ENCODE measurements around the gene CALN1.
"Not testable (repeated sequence)": the region's sequence is repeated elsewhere in the genome, so short reads cannot be mapped to it uniquely, and the experiment has no call there.

CALN1 gene

DNA sequence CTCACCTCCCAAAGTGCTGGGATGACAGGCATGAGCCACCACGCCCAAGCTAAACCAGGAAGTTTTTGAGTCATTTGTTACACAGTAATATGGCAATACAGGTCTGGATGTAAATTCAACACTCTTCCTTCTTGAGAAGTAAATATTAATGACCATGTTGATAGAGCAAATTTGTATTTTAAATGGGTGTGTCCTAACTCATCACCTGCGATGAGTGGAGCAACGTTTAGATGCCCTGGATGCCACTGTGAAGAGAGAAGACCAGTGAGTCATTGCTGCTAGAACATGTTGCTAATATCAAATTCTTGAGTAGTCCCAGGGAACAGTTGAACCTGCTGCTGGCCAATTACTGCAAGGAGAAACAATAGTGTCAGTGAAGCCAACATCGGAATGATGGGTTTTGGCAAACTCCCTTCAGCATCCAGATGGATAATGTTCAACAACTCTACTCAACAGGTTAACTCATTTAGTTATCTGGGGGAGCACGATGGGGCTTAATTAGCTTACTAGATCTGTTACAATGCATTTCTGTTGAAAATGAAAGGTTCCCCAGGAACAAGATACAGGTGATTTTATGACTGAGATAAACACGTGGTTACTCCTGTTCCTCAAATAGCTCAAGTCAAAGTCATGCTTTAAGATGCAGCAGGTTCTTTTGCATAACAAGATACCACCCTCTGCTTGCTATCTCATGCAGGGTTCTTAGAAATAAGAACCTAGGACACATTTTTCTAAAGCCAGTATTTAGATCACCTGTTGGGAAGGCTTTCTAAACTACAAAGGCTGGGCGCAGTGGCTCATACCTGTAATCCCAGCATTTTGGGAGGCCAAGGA lies 146.8 kb downstream of the CALN1 start:
- no peak for DNase-seq

DNA sequence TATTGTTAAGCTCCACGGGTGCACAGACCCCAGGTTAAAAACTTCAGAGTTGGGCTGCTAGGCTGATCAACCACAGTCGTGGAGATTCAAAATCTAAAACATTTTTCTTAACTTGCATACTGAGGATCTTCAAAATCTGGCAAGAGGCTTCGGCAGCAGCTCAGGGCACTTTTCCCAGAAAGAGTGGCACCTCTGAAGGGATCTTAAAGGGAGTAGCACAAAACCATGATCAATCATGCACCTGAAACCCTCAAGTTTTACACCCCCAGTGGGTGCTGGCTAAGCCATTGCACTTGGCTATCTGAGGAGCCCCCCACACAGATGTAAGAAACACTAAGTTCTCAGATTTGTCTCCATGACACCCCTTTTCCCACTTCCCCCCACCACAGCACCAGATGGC lies 151.7 kb downstream of the CALN1 start:
- no peak for DNase-seq

DNA sequence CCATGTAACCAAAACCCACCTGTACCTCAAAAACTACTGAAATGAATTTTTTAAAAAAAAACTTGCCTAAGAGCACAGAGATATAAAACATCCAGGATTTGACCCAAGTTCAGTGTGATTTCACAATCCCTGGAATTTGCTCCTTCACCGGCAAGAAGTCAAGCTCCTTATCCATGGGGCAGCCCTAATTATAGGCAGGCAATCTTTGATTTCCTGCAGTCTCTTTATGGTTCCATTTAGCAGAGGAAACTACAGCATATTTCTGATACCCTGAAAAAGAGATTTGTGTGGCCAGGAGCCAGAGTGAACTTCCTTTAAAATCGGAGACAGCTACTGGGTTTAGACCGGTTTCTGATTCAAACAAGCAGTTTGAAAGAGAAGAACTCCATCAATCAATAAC lies 154.1 kb downstream of the CALN1 start:
- DNase-seq, result no peak

DNA sequence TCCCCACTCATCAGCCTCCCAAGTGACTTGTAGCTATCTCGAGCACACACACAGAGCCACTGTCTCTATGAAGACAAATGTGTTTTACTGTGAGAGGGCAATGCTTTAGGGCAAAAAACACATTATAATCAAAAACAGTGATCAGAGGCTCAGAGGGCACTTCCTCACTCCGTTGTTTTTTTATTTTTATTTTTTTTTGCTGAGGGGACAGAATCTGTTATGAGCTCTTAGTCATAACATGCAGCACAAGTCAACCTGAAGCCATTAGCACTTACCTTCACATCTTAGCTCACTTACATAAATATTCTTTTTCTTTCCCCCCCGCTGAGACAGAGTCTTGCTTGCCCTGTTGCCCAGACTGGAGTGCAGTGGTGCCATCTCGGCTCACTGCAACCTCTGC lies 157.7 kb downstream of the CALN1 start:
- no peak for DNase-seq

DNA sequence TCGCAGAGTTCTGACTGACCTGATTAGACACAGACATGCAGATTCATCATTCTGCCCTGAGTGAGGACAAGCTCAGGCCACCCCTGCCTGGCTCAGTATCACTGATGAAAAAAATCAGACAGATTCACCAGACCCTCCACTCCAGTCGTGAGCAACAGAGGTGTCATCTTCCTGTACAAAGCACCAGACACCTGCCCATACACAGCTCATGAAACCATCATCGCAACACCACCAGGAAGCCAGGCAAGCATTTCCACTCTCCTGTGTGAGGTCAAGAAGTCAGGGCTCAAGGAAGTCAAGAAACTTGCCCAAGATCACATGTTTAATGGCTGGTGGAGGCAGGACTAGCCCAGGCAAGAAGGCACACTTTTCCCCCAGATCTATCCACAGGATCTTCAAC lies 163.0 kb downstream of the CALN1 start:
- DNase-seq, result no peak

DNA sequence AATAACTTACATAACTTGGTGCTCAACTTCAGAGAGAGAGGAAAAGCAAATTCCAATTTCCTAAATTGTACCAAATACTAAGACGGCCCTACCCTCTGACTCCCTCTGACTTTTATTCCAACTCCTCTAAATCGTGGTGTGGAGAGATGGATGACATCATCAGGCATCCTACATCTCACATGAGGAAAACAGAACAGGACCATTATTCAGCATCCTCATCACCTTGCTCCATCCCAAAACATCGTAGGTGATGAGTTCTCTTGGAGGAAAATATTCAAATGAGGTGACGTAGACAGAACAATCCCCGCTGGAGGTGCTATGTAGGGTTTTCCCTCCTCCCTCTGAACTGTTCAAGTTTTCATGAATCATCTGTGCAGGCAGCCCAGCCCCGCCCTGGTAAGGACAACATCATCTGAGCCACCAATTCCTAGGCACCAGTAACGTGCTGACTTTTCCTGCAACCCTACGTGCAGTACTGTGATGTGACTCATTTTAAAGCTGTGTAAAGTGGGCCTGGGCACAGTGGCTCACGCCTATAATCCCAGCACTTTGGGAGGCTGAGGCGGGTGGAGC lies 167.2 kb downstream of the CALN1 start:
- DNase-seq, result no peak

DNA sequence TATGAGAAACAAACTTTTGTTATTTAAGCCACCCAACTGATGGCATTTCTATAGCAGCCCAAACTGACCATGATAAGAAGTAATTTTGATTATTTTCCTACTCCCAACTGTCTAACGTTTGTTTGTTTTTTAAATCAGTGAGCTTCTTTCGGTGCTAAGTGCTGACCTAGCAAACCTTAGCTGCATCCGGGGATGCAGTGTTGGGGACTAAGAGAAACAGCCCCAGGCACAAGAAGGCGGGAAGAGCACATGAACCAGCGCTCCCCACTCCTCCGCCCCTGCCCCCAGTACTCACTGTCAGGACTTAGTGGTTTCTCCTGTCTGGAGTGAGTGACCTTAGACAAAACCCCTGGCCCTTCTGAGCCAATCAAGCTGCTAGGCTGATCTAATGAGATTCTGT lies 168.8 kb downstream of the CALN1 start:
- DNase-seq, result no peak

DNA sequence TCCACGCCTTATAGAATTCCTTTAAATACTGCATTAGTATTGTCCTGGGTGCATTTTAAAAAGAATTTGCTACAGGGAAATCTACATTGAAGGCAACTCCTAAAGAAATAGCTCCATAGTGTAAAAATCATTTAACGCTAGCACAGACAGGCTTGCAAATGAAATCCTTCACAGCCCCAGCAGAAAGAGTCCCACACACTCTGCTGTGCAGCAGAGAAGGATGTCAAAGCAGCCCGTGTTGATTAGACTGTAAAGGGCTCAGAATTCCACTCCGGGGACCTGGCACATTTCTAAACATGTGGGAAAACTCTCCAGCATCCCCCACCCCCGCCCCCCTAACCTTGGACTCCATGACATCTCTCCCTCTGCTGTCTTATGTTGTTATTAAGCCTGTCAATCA lies 176.8 kb downstream of the CALN1 start:
- DNase-seq, result no peak

DNA sequence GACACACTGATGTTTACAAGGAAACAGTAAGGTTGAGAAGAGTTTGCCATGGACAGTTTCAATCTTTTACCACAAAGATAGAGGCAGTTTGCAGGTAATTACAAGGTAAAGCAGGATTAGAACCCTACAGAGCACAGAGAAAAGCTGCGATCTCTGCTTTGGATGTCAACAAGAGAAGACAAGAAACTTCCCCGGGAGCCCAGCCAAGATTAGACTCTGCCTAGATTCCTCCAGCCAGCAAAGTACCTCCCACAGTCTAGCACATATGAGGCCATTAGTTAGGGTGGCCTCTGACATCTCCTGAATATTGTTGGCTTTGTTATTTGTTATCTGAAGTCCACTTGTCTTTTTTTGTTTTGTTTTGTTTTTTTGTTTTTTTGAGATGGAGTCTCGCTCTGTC lies 178.1 kb downstream of the CALN1 start:
- DNase-seq, result no peak

DNA sequence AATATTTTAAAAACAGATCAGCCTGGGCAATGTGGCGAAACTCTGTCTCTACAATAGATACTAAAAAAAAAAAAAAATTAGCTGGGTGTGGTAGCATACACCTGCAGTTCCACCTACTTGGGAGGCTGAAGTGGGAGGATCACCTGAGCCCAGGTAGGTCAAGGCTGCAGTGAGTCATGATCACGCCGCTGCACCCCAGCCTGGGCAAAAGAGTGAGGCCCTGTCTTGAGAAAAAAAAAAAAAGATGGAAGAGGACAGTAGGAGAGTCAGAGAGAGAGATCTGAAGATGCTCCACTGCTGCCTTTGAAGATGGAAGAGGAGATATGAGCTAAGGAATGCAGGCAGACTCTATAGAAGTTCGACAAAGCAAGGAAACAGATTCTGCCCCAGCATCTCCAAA lies 181.9 kb downstream of the CALN1 start:
- no peak for DNase-seq

DNA sequence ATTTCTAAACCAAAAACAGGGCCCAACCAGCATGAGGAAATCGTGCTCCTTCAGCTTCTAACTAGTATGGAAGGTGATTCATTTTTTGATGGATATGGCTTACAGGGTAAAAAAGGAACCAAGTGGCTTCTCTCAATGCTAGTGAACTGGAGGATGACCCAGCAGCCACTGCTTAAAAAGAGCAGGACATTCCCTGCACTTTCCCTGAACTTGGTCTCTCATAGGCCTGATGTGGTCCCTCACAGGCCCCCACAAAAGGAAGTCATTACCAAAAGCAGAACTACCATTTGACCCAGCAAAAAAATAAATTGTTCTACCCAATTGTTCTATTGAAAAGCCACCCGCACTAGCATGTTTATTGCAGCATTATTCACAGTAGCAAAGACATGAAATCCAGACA lies 188.8 kb downstream of the CALN1 start:
- no peak for DNase-seq

DNA sequence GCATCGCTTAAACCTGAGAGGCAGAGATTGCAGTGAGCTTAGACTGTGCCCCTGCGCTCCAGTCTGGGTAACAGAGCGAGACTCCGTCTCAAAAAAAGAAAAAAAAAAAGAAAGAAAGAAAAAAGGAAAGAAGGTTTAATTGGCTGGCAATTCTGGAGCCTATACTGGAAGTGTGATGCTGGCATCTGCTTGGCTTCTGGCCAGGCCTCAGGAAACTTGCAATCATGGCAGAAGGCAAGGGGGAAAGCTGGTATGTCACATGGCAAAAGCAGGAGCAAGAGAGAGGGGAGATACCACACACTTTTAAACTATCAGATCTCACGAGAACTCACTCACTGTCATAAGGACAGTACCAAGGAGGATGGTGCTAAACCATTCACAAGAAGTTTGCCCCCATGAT lies 190.0 kb downstream of the CALN1 start:
- DNase-seq, result no peak

DNA sequence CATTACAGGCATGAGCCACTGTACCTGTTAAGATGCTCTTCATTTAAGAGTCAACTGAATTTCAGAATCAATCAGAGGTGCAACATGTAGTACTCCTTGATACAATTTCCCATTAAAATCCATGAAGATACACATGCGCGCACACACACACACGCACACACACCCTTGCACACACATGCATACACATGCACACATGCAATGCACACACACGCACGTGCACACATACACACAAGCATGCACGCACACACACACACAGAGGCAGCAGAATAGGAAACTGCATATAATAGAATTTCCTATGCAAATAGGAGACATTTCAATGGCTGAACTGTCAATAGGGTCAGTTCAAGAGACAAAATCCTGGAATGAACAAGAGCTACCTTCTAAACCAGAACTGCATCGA lies 192.6 kb downstream of the CALN1 start:
- DNase-seq, result no peak

DNA sequence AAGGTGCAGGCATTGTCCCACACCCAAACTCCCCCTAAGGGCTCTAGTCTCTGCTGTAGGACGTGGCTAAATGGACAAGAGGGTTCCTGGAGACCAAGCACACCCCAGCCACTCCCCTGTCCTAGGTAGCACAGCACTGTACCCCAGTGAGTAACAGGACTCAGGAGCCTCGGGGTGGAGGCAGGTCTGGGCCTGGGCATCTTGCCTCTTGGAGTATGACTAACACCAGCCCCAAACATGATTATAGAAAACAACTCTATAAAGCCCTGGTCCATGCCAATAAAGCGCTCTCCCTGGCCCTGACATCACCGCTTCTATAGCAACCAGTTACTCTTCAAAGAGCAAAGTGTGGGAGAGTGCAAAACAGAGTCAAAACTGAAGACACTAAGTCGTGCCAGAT lies 195.0 kb downstream of the CALN1 start:
- no peak for DNase-seq

DNA sequence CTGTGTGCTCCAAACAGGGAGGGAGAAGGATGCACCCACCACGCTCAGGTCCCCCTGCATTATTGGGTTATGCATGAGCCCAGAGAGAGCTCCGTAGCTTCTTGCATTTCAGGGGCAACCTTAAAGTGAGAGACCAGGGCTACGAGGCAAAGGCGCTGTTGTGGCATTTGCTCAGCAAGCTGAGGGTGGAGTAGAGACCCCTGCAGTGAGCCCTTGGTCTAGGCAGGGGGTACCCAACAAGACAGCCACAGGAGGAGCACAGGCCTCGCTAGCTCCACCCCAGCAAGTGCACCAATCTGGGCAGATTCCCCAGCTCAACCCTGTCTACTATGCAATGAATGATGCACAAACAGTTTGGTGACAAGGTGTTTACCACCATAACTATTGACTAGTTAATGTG lies 198.4 kb downstream of the CALN1 start:
- DNase-seq, result no peak

DNA sequence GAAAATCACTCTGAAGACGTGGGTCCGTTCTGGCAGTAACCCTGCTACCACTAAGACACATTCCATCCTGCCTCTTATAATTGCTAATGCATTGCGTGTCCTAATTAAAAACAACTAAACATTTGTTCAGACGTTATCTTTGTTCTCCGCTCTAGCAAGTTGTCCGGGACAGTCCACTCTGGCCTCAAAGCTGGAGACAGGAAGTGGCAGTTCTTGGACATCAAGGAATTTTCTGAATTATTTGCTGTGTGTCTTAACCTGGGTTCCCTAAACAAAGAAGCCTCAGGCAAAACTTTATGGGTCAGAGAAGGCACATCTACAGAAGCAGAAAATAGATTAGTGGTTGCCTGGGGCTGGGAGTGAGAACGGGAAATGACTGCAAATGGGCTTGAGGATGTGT lies 199.1 kb downstream of the CALN1 start:
- no peak for DNase-seq

DNA sequence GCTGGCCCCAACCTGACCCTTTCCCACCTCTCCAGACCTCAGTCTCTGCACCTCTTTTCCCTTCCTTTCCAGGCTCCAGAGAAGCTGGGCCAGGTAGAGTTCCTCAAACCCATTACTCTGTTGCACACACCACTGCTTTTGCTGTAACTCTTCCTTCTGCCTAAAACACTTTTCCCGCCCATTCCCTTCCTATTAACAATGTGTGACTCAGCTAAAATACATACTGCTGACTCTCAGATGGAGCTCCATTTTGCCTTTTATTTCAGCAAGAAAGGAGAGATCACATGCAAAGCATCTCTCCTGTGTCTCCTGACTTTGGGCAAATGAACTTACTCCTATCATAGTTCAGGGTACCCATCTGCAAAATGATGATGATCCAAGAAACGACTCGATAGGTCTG lies 201.0 kb downstream of the CALN1 start:
- no peak for DNase-seq

DNA sequence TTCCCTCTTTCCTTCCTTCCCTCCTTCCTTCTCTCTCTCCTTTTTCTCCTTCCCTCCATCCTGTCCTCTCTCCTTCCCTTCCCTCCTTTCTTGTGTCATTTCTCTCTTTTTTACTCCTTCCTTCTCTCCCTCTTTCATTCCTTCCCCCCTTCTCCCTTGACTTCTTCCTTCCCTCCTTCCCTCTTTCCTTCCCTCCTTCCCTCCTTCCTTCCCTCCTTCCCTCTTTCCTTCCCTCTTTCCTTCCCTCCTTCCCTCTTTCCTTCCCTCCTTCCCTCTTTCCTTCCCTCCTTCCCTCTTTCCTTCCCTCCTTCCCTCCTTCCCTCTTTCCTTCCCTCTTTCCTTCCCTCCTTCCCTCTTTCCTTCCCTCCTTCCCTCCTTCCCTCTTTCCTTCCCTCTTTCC lies 203.1 kb downstream of the CALN1 start:
- DNase-seq, result not testable (repeated sequence)

DNA sequence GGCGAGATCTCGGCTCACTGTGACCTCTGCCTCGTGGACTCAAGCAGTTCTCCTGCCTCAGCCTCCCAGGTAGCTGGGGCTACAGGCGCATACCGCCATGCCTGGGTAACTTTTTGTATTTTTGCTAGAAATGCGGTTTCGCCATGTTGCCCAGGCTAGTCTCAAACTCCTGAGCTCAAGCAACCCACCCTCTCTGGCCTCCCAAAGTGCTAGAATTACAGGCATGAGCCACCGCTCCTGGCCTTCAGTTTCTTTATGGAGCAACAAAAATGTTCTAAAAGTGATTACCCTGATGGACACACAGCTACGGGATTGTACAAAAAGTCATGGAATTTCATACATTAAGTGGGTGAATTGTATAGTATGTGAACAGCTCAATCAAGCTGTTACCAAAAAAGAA lies 216.0 kb downstream of the CALN1 start:
- DNase-seq, result no peak

DNA sequence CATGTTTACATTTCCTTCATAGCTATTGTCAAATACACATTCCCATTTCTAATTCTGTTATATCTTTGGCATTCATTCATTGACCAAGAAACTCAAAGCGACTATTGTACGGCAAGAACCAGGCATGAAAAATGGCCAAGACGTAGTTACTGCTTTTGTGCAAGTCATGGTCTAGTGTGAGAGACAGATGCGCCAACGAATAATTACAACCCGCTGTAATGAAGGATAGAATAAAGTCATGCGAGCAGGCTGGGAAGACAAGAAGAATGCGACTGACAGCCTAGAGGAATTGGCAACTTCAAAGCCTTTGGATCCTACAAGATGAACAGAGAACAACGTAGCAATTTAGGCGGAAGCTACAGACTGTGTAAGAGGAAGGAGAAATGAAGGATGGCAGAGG lies 221.2 kb downstream of the CALN1 start:
- DNase-seq, result no peak

DNA sequence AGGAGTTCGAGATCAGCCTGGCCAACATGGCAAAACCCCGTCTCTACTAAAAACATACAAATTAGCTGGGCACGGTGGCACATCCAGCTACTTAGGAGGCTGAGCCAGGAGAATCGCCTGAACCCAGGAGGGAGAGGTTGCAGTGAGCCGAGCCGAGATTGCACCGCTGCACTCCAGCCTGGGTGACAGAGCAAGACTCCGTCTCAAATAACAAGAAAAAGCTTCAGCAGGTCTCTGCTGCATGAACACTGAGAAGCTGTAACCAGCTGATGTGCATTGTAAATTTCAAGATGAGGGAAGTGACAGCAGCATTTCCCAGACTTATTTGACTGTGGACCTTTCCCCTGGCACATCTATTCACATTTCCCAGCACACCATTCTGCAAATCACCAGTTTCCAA lies 222.0 kb downstream of the CALN1 start:
- no peak for DNase-seq

DNA sequence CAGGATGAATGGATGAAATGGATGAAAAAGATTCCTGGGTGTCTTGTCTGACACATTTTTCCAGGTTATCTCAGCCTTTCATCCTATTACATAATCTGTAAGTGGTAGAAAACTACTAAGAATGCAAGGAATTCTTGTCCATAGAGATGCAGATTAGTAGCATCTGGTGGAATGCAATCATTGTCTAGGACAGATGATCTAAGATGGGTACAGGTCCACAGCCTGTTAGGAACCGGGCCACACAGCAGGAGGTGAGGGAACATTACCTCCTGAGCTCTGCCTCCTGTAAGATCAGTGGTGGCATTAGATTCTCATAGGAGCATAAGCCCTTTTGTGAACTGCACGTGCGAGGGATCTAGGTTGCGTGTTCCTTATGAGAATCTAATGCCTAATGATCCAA lies 225.0 kb downstream of the CALN1 start:
- DNase-seq, result no peak

DNA sequence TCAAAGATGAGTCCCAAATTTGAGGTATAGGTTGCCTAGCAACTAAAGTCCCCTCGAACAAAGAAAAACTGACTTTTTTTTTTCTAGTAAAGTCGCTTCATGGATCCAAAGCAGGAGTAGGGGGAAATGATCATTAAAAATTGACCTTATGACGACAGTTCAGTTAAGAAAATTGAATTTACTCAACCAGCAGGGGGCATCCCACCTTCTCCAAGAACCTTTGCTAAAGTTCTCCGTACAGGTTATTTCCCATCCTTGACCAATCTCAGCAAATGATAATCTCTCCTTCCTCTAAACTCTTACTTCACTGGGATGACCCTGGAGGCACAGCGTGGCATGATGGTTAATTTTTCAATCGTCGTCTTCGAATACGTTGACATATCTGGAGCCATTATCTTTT lies 228.3 kb downstream of the CALN1 start:
- no peak for DNase-seq

DNA sequence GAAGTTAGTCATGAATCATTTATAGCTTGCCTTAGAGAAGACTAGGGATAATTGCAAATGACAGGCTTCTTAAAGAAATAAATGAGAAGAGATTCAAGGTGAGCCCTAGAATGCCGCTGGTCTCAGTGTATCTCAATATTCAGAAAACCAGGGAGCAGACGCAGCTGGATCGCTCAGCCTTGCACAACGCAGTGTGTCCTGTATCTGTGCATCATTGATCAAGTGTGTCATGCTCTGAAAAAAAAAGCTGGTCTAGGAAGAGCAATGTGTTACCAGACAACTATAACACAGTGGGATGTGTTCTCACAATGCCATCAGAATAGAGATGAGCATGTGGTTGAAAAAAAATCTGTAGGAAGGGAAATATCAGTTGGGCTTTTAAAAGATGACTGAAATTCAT lies 230.1 kb downstream of the CALN1 start:
- no peak for DNase-seq

DNA sequence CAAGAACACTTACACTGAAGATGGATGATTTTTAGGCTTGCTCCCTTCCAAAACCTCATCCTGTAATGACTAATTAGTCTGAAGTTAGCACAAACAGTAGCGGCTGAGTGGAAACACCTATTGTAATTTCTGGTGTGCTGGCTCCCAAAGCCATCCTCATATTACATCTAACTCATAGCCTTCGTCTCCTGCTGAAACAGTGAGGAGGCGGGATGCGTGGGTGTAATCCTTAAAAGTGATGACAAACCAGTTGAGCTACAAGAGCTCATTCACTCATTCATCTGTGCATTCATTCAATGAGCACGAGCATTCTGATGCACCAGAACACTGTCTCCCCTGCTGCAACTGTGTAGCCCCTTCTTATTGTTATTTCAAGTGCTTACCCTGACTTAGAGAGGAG lies 235.3 kb downstream of the CALN1 start:
- DNase-seq, result no peak
